Activated T-cell treated with anti-CD3 and anti-CD28 coated beads for 1 hour (primary cell): Measurements from ENCODE around the gene OOEP.

ENCODE experiments used
- DNase-seq: peaks from one replicate; pipeline ENCODE4 v3.0.0-alpha.2; 2020; ENCODE audit warnings: low read depth

The OOEP gene

DNA sequence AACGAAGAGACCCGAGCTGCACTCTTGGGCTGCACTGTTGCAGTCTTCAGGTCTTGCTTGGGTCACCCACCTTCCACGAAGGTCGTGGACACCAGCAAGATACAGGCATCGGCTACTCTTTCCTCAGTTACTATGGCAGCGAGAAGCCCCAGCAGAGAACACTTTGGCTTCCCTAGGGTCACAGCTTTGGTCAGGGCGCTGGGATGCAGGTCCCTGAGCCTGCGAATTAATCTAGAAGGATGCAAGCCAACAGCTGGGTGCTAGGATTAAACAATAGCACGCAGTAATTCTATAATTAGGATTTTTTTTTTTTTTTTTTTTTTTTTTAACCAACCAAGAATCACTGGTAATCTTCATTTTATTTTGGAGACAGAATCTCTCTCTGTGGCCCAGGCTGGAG is 5.1 kb downstream of the OOEP start:
- DNase-seq, result no peak

DNA sequence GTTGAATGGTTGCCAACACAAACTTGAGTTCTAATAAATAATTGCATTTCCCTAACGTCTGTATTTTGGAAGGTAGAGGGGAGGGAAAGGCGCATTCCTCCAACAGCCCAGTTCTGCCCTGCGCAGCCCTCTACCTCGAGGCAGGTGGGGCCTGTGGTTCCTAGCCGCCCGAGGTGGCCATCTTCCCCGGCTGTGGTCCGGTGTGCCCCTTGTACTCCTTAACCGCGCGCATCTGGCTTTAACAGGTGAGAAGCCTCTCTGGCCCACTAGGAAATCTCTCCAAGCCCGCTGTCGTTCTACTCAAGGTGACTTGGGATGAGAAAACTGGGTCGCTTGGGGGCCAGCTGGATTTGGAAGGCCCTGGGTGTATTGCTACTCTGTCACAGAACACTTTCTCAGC is 5.6 kb downstream of the OOEP start:
- no peak for DNase-seq

DNA sequence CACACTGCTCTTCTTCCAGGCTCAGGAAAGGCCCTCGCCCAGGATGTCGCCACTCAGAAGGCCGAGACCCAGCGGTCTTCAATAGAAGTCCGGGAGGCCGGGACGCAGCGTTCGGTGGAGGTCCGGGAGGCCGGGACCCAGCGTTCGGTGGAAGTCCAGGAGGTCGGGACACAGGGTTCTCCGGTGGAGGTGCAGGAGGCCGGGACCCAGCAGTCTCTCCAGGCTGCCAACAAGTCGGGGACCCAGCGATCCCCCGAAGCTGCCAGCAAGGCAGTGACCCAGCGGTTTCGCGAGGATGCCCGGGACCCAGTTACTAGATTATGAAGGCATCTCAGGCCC is 6.2 kb downstream of the OOEP start:
- no peak for DNase-seq

DNA sequence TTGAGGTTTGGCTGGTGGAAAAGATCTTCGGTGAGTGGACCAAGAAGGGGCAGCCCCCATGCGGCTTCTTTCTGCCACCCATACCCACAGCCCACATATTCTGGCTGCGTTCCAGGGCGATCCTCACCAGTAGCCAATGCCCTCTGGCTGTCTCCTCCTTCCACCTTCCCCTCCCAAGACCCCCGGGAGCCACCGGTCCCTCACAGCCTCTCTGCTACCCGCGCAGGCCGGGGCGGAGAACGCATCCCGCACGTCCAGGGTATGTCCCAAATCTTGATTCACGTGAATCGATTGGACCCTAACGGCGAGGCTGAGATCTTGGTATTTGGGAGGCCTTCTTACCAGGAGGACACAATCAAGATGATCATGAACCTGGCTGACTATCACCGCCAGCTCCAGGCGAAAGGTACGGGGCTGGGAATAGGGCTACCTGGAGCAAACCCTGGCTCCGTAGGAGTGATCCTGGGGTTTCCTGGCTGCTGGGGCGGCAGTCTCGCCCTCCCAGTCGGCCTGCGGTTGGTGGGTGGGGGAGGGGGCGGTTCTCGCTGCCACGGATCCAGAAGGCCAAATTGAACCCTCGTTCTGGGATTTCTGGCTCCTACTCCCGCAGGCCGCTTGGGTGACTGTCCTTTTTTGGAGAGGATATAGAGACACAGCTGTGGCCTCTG is 6.7 kb downstream of the OOEP start:
- DNase-seq, result no peak

DNA sequence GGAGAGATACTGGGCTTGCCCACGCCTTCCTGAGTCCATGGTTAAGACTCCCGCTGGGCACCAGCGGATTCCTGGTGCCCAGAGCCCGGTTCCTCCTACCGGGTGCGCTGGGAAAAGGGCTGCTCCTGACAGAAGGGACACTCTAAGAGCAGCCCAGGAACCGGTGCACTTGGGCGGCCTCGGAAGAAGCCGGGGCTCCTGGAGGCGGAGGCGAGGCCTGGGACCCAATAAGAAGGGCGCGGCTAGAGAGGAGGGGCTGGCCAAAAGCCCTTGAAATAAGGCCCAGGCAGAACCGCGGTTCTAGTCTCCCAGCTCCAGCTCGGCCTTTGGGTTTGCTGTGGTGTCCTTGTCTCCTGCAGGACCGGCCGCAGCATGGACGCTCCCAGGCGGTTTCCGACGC is 7.3 kb downstream of the OOEP start, which contains the start of gene KHDC3L:
KHDC3L (plus strand) TSS at position 301 of the 400 bp plus-strand sequence; CDS start at position 373, 72 bp downstream.
- no peak for DNase-seq

DNA sequence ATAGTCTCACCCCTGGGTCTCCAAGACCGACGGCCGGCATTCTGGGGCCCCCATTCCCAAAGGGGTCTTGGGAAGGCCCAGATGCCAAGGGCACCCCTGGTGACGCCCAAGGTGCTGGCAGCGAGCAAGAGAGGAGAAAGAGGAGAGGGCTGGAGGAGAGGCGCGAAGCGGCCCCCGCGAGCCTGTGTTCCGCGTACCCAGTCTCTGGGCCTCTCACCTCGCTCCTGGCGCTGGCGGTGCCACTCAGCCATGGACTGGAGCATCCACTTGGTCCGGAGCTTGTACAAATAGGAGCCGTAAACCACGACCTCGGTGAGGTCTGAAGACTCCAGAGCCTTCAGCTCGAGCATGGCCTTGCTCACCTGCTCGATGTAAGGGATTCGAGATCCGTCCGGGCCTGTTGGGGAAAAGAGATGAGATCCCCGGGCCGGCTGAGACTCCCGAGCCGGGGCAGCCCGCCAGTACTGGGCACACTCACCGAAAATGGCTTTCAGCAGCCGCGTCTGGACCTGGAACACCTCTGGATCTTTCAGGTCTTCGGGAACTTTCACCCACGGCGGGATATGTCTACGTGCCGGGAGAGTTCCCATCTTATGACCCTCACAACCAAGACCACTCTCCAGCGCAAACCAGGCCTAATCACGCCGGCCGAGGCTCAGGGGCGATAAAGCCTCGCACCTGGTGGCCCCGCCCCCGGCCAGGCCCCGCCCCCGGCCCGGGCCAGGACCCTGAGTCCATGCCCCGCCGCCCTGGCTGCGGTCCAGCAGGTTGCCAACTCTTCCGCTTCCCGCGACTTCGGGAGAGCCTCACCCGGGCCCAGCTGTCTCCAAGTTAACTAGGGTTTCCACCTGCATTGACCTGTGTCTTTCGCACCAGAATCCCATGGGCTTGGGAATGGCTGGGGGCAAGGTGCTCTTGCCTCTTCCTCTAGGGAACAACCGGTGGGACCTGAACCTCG is 15.8 kb downstream of the OOEP start, which contains the start of gene DPPA5:
DPPA5 (minus strand) TSS at position 641 of the 958 bp plus-strand sequence; CDS start at position 590, 51 bp downstream.
- no peak for DNase-seq

DNA sequence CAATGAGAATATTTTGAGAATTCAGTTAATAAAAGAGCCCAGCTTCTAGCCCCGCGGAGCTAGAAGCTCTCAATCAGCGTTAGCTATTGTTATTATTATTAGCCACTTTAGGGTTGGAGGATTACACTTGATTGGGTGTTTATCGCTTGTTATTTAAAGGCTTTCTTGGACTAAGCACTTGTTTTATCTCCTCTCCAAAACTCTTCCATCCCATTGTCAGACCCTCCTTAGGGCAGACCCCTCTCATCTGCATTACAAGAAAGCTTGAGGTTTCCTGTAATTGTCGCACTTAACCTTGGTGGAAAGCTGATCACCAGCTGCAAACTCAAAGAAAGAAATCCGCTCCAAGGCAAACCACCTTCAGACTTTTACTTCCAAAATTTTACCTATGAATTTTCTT is 20.4 kb downstream of the OOEP start:
- DNase-seq, result no peak

DNA sequence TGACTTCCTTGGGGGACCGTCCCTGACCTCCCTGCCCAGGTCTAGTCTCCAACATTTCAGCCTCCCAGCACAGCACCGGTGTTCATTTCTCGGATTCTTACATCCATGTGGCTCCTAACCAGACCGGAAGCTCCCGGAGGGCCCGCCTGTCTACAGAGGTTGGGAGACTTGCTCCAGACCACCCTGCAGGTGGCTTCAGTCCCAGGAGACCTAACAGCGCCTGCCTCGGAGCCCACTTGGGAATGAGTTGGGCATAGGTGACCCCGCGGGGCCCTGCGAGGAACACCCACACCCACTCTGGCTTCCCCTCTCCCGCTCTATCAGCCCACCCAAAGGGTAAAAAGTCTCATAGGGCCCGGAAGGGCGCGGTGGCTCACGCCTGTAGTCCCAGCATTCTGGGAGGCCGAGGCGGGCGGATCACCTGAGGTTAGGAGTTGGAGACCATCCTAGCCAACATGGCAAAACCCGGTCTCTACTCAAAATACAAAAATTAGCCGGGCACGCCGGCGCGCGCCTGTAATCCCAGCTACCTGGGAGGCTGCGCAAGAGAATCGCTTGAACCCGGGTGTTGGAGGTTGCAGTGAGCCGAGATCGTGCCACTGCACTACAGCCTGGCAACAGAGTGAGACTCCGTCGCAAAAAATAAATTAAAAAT is 21.0 kb downstream of the OOEP start:
- DNase-seq, result no peak

DNA sequence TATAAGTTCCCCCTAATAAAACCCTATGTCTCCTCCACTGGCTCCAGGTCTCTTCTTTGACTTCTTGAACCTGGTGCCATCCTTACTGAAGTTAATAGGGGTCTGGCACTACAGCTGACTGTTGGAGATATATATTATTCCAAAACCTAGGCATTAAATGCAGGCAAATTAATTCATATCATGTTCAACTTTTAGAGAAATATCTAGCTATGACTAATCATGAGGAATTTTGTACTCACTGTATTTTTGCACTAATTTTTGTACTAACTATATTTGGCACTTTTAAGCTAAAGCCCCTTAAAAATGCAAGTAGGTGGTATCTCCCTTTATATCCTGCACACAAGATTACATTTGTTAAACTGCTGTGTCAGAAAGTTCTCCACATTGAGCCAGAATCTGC is 26.5 kb downstream of the OOEP start:
- no peak for DNase-seq

DNA sequence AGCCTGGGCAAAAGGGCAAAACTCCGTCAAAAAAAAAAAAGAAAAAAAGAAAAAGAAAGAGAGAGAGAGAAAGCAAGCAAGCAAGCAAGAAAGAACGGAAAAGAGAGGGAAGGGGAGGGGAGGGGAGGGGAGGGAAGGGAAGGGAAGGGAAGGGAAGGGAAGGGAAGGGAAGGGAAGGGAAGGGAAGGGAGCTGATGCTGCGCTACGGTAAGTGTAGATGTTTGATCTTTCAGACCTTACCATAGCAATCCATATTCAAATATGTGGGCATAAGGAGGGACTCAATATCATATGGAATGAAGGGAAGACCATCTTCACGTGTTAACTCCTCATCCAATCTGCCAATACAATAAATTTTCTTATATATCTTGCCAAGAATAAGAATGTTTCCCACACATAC is 27.5 kb downstream of the OOEP start:
- DNase-seq, result no peak

DNA sequence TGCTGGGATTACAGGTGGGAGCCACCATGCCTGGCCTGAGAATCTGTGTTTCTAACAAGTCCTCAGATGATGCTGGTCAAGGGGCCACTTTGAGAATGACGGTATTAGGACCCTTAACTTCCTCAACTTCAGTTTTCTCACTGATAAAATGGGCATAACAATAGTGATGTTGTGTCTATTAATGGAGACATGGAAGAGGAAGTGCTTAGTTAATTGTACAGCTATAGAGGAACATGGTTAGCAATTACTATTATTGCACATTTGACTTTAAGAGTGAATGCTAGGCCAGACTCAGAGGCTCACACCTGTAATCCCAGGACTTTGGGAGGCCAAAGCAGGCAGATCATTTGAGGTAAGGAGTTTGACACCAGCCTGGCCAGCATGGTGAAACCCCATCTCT is 28.4 kb downstream of the OOEP start:
- no peak for DNase-seq

DNA sequence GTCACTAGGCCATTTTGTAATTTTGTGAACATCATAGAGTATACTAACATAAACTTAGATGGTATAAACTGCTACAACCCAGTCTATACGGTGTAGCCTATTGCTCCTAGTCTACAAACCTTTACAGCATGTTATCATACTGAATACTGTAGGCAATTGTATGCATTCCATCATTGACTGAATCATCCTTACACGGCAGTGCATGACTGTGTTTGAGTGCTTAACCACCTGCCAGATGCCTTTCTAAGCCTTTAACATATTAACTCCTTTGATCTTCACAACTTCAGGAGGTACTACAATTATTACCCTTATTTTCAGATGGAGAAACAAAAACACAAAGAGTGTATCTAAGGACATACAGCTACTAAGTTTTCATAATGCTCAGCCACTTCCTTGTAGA is 29.6 kb downstream of the OOEP start:
- no peak for DNase-seq

DNA sequence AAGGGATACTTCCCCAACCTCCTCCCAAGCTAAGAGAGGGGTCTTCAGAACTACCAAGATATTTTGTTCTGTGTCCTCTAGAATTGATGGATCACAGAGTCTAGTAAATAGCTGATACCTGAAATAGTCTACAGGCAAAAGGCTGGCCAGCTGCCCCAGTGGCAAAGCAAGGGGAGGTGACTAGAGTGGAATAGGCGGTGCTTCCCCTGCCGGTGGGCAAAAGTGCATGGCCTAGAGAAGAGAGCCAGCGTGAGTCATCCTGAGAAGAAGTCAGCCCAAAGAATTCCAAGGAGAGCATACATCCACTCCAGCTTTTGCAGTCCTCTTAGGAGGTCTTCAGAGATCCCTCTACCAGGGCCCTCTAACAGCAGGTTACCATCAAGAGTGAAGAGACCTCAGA is 30.4 kb downstream of the OOEP start:
- DNase-seq, result no peak

DNA sequence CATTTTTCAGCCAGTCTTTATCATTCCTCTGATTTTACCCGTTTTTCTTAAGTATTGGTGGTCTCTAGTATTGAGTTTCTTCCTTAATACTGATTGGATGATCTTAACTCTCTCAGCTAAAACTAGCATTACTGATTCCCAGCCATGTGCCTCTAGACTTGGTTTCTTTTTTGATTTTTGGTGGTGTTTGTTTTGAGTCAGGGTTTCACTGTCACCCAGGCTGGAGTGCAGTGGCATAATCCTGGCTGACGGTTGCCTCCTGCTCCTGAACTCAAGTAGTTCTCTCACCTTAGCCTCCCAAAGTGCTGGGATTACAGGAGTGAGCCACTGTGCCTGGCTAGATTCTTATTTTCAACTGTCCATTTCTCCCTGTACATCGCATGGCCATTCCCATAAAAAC is 40.5 kb downstream of the OOEP start:
- no peak for DNase-seq

DNA sequence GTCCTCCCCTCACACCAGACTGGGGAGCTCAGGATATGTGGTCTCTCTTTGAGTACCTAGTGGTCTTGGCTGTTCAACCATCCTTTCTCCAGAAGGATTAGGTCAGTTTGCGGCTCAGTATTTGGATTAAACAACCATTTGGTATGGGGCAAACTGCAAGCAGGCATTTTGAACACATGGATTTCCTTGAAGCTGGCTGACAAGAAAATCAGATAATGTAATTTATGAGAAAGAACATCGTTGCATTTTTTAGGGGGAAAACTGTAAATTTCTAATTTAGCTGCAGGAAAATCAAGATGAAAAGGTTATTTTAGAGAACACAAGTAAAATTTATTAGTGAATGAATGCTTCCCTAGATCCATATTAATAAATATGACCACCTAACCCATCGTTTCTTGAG is 40.9 kb downstream of the OOEP start:
- no peak for DNase-seq

DNA sequence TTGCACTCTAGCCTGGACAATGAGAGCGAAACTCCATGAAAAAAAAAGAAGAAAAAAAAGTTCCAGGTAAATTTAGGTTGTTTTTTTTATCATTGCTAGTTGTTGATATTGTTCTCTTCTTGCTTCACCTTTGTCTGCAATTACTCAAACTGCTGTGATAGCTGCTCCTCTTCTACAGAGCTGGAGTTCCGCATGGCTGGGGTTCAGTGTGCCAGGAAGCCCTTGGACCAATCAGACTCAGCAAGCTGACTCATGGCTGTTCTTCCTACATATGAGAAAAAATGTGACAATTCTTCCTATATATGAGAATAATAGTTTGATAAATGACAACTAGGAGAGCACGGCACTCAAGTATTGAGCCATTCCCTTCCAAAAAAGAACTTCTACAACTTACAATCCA is 44.0 kb downstream of the OOEP start:
- DNase-seq, result no peak

DNA sequence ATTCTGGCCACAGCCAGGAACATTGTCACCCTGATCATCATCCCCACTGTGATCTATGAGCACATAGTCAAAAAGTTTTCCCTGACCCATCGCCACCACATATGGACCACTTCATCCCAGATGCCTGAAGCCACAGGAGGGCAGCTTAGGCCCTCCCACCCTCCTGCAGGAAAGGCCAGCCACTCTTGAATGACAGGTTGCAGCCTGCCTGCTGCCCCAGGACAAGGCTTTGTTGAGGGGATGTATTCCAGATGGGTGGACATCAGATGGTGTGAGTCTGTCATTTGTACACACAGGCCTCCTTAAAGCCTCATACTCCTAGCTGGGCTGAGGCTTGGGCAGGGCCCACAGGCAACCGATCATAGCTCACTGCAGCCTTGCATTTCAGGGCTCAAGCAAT is 46.4 kb downstream of the OOEP start:
- DNase-seq, result no peak
